HG03558 (cell line): ENCODE measurements around the gene OR2T27.
A peak's percentile ranks its signal among the peaks of the same experiment; 100 is the strongest.
"Not testable (repeated sequence)": the region's sequence is repeated elsewhere in the genome, so short reads cannot be mapped to it uniquely, and the experiment has no call there.

Experiments used
- ATAC-seq: cut with Tn5 transposase; IDR thresholded peaks from one replicate; pipeline ENCODE4 v1.9.1; 2021; ENCODE audit warnings: moderate number of reproducible peaks; ENCODE audit not compliant: unreplicated experiment; ENCODE audit errors: extremely low read depth

Gene OR2T27

DNA sequence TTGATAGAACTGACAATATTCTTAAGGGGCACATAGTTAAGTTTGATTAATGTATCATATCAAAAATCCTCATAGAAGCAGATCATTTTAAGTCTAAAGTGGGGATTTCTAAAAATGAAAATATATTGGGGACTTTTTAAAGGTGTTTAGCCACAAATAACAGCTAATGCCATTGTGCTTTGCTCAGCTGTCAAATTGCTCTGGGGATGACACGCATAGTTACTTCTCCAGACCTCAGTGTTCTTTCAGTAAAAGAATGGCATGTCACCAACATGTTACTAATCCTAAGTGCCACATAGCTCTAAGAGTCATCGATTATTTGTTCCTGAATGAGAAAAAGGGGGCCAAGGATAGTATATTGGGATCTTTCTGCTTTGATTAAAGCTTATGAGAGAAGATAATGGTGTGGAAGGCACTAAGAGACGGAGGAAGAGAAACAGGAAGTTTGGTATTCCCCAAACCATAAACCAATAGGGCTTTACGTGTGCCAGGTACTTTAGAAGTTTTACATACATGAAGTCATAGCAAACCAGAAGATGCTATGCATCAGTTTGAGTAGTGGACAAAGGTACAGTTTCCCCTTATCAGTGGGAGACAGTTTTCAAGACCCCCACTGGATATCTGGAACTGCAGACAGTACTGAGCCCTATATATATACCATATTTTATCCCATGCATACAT lies 12.2 kb downstream of the OR2T27 start:
- ATAC-seq = peak; percentile 47

- ATAC-seq = peak; percentile 1
Observed at GRCh38 chr1:248641583-248641982, 13.7 kb downstream of the OR2T27 start.

- ATAC-seq = peak; percentile 24
Observed at GRCh38 chr1:248640906-248641305, 14.4 kb downstream of the OR2T27 start.

GRCh38 chr1:248639652-248640051 lies 15.7 kb downstream of the OR2T27 start:
- peak; percentile 26 for ATAC-seq

DNA sequence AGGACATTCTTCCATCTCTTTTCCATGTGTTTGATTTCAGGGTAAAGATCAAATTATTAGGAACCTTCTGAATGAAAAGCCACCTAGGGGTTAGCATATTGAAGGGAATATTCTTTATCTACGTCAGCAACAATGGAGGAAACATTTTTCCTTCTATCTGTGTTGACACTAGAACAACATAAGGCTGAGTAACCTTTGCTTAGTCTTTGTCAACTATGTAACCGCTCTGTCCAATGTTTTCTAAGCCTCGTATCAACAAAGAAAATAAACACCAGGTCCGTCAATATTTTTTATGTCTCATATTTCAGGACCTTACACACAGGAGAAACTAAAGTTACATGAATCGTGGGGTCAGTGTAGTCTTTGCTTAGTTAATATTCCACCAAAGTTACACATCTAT lies 18.7 kb downstream of the OR2T27 start:
- ATAC-seq = not testable (repeated sequence)

DNA sequence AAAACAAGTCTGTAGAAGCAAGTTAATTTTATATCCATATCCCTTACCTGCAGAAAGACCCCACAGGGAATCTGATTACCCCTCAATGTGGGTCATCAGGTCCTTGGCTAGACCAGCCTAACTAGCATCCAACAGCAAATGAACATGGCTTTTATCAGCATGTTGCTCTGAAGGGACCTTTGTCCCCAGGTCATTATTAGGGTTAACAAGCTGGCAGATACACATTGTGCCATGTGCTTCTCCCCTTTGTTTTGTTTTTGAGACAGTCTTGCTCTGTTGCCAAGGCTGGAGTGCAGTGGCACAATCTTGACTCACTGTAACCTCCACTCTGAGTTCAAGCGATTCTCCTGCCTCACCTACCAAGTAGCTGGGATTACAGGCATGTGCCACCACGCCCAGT lies 20.3 kb downstream of the OR2T27 start, which contains the start of gene OR2T11:
OR2T11 (minus strand) TSS at position 101 of the 400 bp plus-strand sequence. CDS start 7,963 bp downstream, outside the sequence.
- not testable (repeated sequence) for ATAC-seq

DNA sequence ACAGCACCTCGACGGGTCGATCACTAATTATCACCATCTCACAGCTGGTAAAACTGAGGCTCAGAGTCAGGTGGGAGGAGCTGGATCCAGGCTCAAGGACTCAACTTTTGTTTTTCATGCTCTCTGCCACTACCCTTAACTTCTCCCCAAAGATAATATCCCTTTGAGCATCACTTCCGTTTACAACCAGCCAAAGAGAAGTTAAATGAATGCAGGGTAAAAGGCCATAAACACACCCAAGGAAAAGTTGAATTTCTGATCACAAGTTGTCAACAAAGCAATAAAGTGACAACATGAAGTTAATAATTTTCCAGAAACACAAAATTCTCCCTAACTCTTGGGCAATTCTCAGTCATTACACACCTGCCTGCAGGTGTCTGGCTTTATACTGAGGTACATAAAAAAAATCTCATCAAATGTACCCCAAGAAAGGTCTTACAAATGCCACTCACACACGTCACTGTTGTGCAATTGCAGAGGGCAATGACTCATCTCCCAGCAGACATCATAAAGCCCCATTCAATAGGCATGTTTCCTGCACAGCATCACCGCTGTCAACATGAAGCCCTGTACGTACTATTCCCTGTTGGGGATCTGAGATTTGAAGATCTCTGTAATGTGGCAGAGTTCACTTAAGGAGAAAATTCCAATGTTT lies 23.8 kb downstream of the OR2T27 start:
- no peak for ATAC-seq

DNA sequence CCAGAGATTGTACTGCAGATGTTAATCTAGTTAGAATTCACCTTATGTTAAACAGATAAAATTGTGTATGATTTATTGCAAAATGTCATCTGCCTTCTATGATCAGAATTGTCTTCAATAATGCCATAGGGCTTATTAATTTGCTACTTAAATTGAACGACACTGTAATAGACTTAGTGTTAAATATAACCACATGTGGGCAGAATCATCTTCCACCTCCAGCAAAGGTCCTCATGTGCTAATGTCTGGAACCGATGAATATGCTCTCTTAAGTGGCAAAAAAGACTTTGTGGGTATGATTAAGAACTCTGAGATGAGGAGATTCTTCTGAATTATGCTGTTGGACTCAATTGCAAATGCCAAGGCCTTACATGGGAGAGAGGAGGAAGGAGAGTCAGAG lies 24.8 kb downstream of the OR2T27 start:
- no peak for ATAC-seq

GRCh38 chr1:248627971-248628844 lies 27.1 kb downstream of the OR2T27 start:
- ATAC-seq = peak; percentile 65

- no peak for ATAC-seq
Observed at GRCh38 chr1:248625971-248626370, 29.4 kb downstream of the OR2T27 start.

- ATAC-seq = no peak
Observed at GRCh38 chr1:248625166-248625565, 30.2 kb downstream of the OR2T27 start.

DNA sequence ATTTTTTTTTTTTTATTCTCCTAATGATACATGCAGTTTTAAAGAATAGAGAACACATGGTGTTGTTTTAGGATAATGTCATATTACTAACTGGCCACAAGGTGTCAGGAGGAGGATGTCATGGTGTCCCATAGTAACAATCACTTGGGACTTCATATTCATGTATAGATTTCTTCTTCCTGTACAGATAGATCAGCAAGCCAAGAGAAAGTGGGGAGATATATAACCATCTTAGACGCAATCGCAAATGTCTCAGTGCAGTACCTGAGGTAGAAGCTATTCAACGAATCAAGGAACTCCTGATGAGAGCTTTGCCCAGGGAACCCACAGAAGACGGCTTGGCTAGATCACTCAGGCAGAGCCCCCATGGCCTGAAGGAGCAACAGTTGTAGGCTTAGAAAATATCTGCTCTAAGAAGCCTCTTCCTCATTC lies 32.7 kb downstream of the OR2T27 start:
- peak; percentile 76 for ATAC-seq

DNA sequence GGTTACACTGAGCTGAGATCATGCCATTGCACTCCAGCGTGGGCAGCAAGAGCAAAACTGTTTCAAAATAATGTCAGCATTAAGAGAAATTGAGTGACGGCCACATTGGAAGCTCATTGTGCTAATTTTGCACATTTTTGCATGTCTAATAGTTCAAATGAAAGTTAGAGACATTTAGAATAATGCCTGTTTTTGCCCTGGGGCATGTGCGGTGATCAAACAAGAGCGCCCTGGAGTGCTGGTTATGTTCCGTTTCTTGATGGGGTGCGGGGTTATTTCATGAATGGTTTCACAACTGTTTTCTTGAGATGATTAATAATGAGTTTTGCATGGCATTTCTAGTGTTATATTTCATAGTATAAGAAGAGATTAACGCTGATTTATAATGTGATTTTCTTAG lies 33.6 kb downstream of the OR2T27 start:
- ATAC-seq = no peak

DNA sequence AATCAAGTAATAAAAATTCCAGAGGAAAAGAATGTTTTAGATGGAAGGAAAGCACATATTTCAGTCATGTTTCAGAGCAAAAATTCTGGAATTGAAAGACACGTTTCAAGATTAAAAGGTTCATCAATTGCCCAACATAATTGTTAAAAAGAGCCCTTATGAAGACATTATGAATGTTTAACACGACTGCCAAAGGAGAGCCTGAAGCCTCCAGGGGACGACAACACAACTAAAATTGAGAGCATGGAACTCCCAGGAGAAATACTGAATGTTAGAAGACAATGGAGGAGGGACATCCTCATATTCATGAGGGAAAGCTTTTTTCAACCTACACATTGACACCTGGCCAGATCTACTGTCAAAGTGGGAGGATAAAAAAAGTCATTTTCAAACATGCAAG lies 36.5 kb downstream of the OR2T27 start:
- ATAC-seq = no peak

DNA sequence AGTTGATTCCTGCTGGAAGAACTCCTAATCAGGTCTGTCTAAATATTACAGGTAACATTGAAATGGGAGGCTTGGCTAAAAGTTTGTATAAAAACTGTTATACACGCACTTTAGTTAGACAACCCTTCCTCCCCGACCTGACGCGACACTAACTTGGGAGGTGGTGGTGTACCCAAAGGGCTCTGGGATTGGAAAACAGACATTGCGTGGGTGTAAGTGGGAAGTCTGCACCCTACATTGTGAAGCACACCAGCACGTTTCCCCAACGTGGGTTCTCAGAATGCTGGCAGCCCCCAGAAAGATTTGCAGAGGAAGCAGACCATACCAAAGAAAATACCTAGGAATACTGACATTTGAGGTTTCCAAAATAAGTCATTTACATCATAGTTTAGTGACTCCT lies 37.2 kb downstream of the OR2T27 start:
- ATAC-seq = no peak

- no peak for ATAC-seq
Observed at GRCh38 chr1:248613742-248614141, 41.6 kb downstream of the OR2T27 start.

DNA sequence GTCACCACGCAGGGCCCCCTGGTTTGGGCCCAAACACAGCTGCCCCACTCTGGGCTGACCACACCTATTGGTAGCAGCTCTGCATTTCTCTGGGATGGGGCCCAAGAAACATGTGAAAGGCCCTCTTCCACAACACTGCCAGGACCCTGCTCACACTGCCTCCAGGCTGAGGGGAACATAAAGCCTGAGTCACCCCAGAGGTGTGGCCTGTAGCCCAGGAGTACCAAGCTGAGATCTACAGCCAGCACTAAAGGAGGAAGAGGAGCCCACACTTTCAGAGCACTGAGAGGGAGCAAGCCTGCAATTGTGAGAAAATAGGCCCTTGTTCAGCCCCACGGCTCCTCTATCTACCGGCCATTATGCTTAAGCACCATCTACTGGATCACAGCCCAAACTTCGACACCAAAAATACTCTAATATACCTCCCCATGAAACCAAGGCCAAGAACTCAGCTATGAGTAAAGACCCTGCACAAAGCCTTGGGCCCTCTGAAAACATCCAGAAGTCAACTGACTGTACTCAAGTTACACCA lies 43.4 kb downstream of the OR2T27 start:
- ATAC-seq = no peak

- ATAC-seq = no peak
Observed at GRCh38 chr1:248610301-248610700, 45.0 kb downstream of the OR2T27 start.
